HepG2 (cell line): ENCODE measurements around the gene SLC16A5. TPM values are rescaled to one million over a fixed set of nuclear protein-coding genes. Genes with fewer than 3 reads are reported as not detected.

Experiments
- ARNTL ChIP-seq: sonication (generic); formaldehyde crosslinking; IDR thresholded peaks from 2 replicates; pipeline ENCODE4 v1.4.0; 2020; ENCODE audit warnings: mild to moderate bottlenecking, missing genetic modification reagents
- EHMT2 ChIP-seq: fragments of 200-600 bp; sonication (generic); IDR thresholded peaks from 2 replicates; pipeline ENCODE4 v1.7.0; 2017; ENCODE audit warnings: antibody characterized with exemption, low read depth, low read length, borderline replicate concordance
- HES4 ChIP-seq: sonication (generic); formaldehyde crosslinking; IDR thresholded peaks from 2 replicates; pipeline ENCODE4 v1.9.0; 2021; ENCODE audit warnings: mild to moderate bottlenecking, missing genetic modification reagents, borderline replicate concordance
- JARID2 ChIP-seq: sonication (generic); formaldehyde crosslinking; IDR thresholded peaks from 2 replicates; pipeline ENCODE4 v1.8.1; 2023; ENCODE audit warnings: missing genetic modification reagents, inconsistent platforms; ENCODE audit not compliant: insufficient replicate concordance
- MIER2 ChIP-seq: IDR thresholded peaks from 2 replicates; pipeline ENCODE4 v1.6.1; 2016; ENCODE audit warnings: missing biosample characterization, missing genetic modification reagents
- MTA3 ChIP-seq: sonication (generic); formaldehyde crosslinking; IDR thresholded peaks from 2 replicates; pipeline ENCODE4 v1.4.0; 2020; ENCODE audit warnings: missing genetic modification reagents
- PCBP2 ChIP-seq: fragments of 200-400 bp; formaldehyde crosslinking; optimal IDR thresholded peaks from 2 replicates; pipeline ENCODE3; 2018; ENCODE audit warnings: low read length, low read depth; ENCODE audit not compliant: poor library complexity, severe bottlenecking
- RBAK ChIP-seq: sonication (generic); formaldehyde crosslinking; IDR thresholded peaks from 2 replicates; pipeline ENCODE4 v1.5.1; 2020; ENCODE audit warnings: mild to moderate bottlenecking, missing genetic modification reagents
- REPIN1 ChIP-seq: sonication (generic); formaldehyde crosslinking; IDR thresholded peaks from 2 replicates; pipeline ENCODE4 v1.8.0; 2022; ENCODE audit warnings: missing genetic modification reagents, low read depth, mild to moderate bottlenecking, borderline replicate concordance
- SIN3B ChIP-seq: fragments of 150-350 bp; IDR thresholded peaks from 2 replicates; pipeline ENCODE4 v1.6.1; 2014; ENCODE audit warnings: low read length
- SP5 ChIP-seq: IDR thresholded peaks from 2 replicates; pipeline ENCODE4 v1.6.1; 2016; ENCODE audit warnings: low read depth, borderline replicate concordance
- TBX2 ChIP-seq: sonication (generic); formaldehyde crosslinking; IDR thresholded peaks from 2 replicates; pipeline ENCODE4 v1.5.0; 2020; ENCODE audit warnings: missing genetic modification reagents, mild to moderate bottlenecking, borderline replicate concordance
- TSC22D2 ChIP-seq: sonication (generic); formaldehyde crosslinking; IDR thresholded peaks from 2 replicates; pipeline ENCODE4 v1.5.1; 2020; ENCODE audit warnings: missing genetic modification reagents, mild to moderate bottlenecking, borderline replicate concordance
- WIZ ChIP-seq: sonication (generic); formaldehyde crosslinking; IDR thresholded peaks from 2 replicates; pipeline ENCODE4 v1.5.1; 2020; ENCODE audit warnings: mild to moderate bottlenecking, missing genetic modification reagents
- YEATS4 ChIP-seq: sonication (generic); formaldehyde crosslinking; IDR thresholded peaks from 2 replicates; pipeline ENCODE4 v1.4.0; 2020; ENCODE audit warnings: missing genetic modification reagents, borderline replicate concordance
- ZBTB21 ChIP-seq: sonication (generic); formaldehyde crosslinking; IDR thresholded peaks from 2 replicates; pipeline ENCODE4 v1.4.0; 2020; ENCODE audit warnings: missing genetic modification reagents
- ZNF17 ChIP-seq: sonication (generic); formaldehyde crosslinking; IDR thresholded peaks from 2 replicates; pipeline ENCODE4 v1.5.0; 2020; ENCODE audit warnings: mild to moderate bottlenecking, missing genetic modification reagents
- ZNF256 ChIP-seq: sonication (generic); formaldehyde crosslinking; conservative IDR thresholded peaks from 2 replicates; pipeline ENCODE4 v1.4.0; 2020; ENCODE audit warnings: missing genetic modification reagents
- ZNF274 ChIP-seq: sonication (generic); formaldehyde crosslinking; IDR thresholded peaks from 2 replicates; pipeline ENCODE4 v1.5.1; 2020; ENCODE audit warnings: mild to moderate bottlenecking, missing genetic modification reagents
- ZNF331 ChIP-seq: sonication (generic); formaldehyde crosslinking; IDR thresholded peaks from 2 replicates; pipeline ENCODE4 v1.4.0; 2020; ENCODE audit warnings: missing genetic modification reagents
- ZNF33A ChIP-seq: sonication (generic); formaldehyde crosslinking; IDR thresholded peaks from 2 replicates; pipeline ENCODE4 v1.5.1; 2020; ENCODE audit warnings: missing genetic modification reagents, mild to moderate bottlenecking, moderate library complexity, borderline replicate concordance
- polyA plus RNA-seq, 8 experiments: library from polyadenylated mRNA; depleted of rRNA in 3 of 8; stranded (reverse) in 7 of 8; unstranded in 1 of 8; fragments of >200 nt; fragmentation: Illumina TruSeq in 4 of 8; extraction: Trizol in 4 of 8; gene quantifications; 2 replicates each; pipeline versions ENCODE4 v1.2.1 to v1.2.3, GENCODE V29; 2011 to 2016; ENCODE audit warnings: low read depth in 4 of 8, missing spikeins in 1 of 8, mixed read lengths in 1 of 8; ENCODE audit not compliant: insufficient read depth in 1 of 8
- total RNA-seq, 5 experiments: library from RNA; depleted of rRNA; stranded (reverse); fragments of >200 nt; fragmentation: Illumina TruSeq; extraction: Trizol; gene quantifications; 2 replicates each; pipeline ENCODE4 v1.2.3, GENCODE V29; 2016; ENCODE audit warnings: low read depth in 1 of 5
- TF ChIP-seq, protein P1 (sequence below): sonication (generic); formaldehyde crosslinking; conservative IDR thresholded peaks from 2 replicates; pipeline ENCODE4 v1.8.0; 2022; ENCODE audit warnings: missing genetic modification reagents
- TF ChIP-seq, protein P2 (sequence below): IDR thresholded peaks from 2 replicates; pipeline ENCODE4 v1.6.1; 2016; ENCODE audit warnings: low read depth

The SLC16A5 gene
- total and polyA plus RNA-seq, 2 of the 13 experiments (the other 11 are each of a cell fraction or from before 2014, with no cell fraction given) = 0.69 to 5.6 TPM

DNA sequence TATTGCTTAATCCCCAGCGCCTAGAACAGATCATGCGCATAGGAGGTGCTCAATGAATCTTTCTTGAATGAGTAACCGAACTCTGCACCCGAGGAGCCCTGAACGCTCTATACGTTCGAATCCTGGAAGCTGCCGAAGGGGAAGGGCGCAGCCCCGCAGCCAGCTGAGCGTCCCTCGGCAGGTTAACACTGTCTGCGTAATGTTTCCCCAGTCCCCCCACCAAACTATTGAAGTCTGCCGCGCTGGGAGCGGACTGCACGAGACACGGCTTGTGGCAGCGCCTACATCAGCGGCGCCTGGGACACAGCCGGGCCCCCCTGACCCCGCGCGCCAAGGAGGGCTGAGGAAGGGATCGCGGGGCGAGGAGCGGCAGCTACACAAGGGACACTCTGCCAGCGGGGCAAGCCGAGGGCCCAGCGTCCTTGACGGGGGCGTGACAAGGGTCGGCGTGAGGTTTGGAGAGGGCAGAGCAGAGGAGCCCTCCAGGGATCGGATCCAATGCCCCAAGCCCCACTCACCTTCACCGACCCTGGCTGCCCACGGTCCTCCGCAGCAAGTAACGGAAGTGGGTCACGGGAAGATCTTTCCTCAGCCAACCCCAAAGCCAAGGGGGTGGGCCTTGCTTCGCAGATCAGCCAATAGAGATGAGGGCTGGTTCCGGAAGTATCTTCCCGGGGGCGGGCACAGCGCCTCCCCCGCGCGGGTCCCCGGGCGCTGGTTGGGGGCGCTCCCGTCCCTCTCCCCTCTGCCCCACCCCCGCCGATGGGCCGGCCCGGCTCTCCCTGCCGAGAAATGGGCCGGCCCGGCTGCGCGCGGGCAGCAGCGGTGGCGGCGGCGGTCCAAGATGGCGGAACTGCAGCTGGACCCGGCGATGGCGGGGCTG, 41.1 kb upstream of the SLC16A5 start, which contains the start of the genes ATP5PD and KCTD2 (continued):
- no peak for TF ChIP-seq EHMT2
- no peak for TF ChIP-seq RBAK (CRISPR knock-in tag)
- peak; percentile 81; the same call in 1 of the 2 replicates for TF ChIP-seq ZNF331 (CRISPR knock-in tag)
- peak; percentile 94 for TF ChIP-seq HES4 (CRISPR knock-in tag)
- peak; percentile 82 for TF ChIP-seq SP5
- TF ChIP-seq ZBTB21 (CRISPR knock-in tag) = peak; percentile 75; the same call in 1 of the 2 replicates
- no peak for TF ChIP-seq WIZ (CRISPR knock-in tag)
- TF ChIP-seq JARID2 (CRISPR knock-in tag) = no peak
- peak; percentile 49; the same call in 1 of the 2 replicates for TF ChIP-seq SIN3B
- peak; percentile 33; the same call in 1 of the 2 replicates for TF ChIP-seq MIER2 (CRISPR knock-in tag)
- TF ChIP-seq, protein P1, sequence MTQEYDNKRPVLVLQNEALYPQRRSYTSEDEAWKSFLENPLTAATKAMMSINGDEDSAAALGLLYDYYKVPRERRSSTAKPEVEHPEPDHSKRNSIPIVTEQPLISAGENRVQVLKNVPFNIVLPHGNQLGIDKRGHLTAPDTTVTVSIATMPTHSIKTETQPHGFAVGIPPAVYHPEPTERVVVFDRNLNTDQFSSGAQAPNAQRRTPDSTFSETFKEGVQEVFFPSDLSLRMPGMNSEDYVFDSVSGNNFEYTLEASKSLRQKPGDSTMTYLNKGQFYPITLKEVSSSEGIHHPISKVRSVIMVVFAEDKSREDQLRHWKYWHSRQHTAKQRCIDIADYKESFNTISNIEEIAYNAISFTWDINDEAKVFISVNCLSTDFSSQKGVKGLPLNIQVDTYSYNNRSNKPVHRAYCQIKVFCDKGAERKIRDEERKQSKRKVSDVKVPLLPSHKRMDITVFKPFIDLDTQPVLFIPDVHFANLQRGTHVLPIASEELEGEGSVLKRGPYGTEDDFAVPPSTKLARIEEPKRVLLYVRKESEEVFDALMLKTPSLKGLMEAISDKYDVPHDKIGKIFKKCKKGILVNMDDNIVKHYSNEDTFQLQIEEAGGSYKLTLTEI (CRISPR knock-in tag) = no peak
- TF ChIP-seq PCBP2 = no peak
- peak; percentile 90 for TF ChIP-seq ZNF274
- TF ChIP-seq TBX2 (CRISPR knock-in tag) = peak; percentile 82; the same call in 1 of the 2 replicates
- TF ChIP-seq, protein P2, sequence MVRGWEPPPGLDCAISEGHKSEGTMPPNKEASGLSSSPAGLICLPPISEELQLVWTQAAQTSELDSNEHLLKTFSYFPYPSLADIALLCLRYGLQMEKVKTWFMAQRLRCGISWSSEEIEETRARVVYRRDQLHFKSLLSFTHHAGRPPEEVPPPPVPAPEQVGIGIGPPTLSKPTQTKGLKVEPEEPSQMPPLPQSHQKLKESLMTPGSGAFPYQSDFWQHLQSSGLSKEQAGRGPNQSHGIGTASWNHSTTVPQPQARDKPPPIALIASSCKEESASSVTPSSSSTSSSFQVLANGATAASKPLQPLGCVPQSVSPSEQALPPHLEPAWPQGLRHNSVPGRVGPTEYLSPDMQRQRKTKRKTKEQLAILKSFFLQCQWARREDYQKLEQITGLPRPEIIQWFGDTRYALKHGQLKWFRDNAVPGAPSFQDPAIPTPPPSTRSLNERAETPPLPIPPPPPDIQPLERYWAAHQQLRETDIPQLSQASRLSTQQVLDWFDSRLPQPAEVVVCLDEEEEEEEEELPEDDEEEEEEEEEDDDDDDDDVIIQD (CRISPR knock-in tag) = peak; percentile 38; the same call in 1 of the 2 replicates
- peak; percentile 54; the same call in 1 of the 2 replicates for TF ChIP-seq REPIN1 (CRISPR knock-in tag)
- TF ChIP-seq MTA3 (CRISPR knock-in tag) = no peak
- TF ChIP-seq ZNF256 (CRISPR knock-in tag) = no peak; the same call in 1 of the 2 replicates
- peak; percentile 83; the same call in 1 of the 2 replicates for TF ChIP-seq YEATS4 (CRISPR knock-in tag)
- peak; percentile 39; the same call in 1 of the 2 replicates for TF ChIP-seq TSC22D2 (CRISPR knock-in tag)
- peak; percentile 73; the same call in 1 of the 2 replicates for TF ChIP-seq ARNTL (CRISPR knock-in tag)
- TF ChIP-seq ZNF17 = no peak
- TF ChIP-seq ZNF33A = no peak
- TF ChIP-seq, all 625 proteins: peak for 347
